ENCODE measurements around the gene SLC35A3. TPM values are rescaled to one million over a fixed set of nuclear protein-coding genes. Genes with fewer than 3 reads are reported as not detected.

The SLC35A3 gene
- total and polyA plus RNA-seq, 9 of the 15 experiments (the other 6 are each of a cell fraction or from before 2014, with no cell fraction given): 3.5 to 21.7 (median 13.2) TPM

DNA sequence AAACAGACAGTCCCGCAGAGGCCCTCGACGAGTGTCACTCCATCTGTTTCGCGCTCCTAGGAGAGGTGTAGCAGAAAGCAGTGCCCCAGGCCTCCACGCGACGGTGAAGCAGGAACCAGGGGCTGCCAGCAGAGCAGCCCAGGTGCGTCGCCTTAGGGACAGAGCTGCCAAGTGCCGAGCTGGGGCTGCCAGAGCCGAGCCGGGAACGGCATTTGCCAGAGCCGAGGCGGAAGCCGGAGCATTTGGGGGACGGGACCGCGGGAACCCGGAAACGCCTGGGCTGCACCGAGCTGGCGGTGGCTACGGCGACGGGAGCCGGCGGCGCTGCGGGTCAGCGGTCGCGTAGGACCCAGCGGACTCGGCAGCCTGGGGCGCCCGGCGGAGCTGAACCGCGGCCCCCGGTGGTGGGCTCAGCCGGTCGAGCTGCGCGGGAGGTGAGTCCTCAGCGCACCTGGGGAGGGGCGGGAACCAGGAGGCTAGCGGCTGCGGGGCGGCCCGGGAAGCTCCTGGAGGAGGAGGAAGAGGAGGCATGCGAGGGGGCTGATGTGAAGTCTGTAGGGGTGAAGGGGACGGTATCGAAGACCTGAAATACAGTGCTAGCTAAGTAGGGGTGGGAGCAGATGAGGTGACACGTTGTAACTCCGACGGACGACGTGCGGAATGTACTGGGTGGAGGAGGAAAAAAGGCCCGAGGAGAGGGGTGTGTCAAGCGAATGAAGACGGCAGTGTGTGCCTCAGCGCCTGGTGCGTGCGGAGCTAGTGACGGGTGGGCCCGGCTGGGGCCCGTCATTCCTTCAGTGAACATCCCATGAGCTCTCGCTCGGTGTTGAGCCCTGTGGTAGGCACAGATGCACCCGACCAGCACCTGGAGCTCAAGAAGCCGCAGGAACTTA is at the start of gene SLC35A3 (continued):
- TF ChIP-seq, protein P1, sequence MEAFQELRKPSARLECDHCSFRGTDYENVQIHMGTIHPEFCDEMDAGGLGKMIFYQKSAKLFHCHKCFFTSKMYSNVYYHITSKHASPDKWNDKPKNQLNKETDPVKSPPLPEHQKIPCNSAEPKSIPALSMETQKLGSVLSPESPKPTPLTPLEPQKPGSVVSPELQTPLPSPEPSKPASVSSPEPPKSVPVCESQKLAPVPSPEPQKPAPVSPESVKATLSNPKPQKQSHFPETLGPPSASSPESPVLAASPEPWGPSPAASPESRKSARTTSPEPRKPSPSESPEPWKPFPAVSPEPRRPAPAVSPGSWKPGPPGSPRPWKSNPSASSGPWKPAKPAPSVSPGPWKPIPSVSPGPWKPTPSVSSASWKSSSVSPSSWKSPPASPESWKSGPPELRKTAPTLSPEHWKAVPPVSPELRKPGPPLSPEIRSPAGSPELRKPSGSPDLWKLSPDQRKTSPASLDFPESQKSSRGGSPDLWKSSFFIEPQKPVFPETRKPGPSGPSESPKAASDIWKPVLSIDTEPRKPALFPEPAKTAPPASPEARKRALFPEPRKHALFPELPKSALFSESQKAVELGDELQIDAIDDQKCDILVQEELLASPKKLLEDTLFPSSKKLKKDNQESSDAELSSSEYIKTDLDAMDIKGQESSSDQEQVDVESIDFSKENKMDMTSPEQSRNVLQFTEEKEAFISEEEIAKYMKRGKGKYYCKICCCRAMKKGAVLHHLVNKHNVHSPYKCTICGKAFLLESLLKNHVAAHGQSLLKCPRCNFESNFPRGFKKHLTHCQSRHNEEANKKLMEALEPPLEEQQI (IDR thresholded peaks at IDR 0.05): peak; percentile 74
- TF ChIP-seq, protein P2, sequence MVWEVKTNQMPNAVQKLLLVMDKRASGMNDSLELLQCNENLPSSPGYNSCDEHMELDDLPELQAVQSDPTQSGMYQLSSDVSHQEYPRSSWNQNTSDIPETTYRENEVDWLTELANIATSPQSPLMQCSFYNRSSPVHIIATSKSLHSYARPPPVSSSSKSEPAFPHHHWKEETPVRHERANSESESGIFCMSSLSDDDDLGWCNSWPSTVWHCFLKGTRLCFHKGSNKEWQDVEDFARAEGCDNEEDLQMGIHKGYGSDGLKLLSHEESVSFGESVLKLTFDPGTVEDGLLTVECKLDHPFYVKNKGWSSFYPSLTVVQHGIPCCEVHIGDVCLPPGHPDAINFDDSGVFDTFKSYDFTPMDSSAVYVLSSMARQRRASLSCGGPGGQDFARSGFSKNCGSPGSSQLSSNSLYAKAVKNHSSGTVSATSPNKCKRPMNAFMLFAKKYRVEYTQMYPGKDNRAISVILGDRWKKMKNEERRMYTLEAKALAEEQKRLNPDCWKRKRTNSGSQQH (CRISPR knock-in tag; IDR thresholded peaks at IDR 0.05): peak; percentile 45; the same call in 1 of the 2 replicates
- no peak for TF ChIP-seq IFI16 (CRISPR knock-in tag; IDR thresholded peaks at IDR 0.05)
- 0 out of 2 replicates have a peak, but pooled peaks have one; percentile 67 for TF ChIP-seq ZNF431 (CRISPR knock-in tag; IDR thresholded peaks at IDR 0.05)
- TF ChIP-seq RB1 (IDR thresholded peaks at IDR 0.05; ENCODE audit: low read depth): peak; percentile 96
- TF ChIP-seq NCOA6 (IDR thresholded peaks at IDR 0.05): no peak; the same call in 1 of the 2 replicates
- TF ChIP-seq CEBPB (tag; IDR thresholded peaks at IDR 0.05): no peak
- TF ChIP-seq U2AF1 (optimal IDR thresholded peaks at IDR 0.05; ENCODE audit: low read depth, low read length): peak; percentile 81
- 0 out of 2 replicates have a peak, but pooled peaks have one; percentile 42 for TF ChIP-seq CHD2 (IDR thresholded peaks at IDR 0.05; ENCODE audit: low read depth, low read length)
- TF ChIP-seq, protein P3, sequence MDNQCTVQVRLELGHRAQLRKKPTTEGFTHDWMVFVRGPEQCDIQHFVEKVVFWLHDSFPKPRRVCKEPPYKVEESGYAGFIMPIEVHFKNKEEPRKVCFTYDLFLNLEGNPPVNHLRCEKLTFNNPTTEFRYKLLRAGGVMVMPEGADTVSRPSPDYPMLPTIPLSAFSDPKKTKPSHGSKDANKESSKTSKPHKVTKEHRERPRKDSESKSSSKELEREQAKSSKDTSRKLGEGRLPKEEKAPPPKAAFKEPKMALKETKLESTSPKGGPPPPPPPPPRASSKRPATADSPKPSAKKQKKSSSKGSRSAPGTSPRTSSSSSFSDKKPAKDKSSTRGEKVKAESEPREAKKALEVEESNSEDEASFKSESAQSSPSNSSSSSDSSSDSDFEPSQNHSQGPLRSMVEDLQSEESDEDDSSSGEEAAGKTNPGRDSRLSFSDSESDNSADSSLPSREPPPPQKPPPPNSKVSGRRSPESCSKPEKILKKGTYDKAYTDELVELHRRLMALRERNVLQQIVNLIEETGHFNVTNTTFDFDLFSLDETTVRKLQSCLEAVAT (IDR thresholded peaks at IDR 0.05): peak; percentile 26 to 52; a peak in 2 of 4 replicates
- peak; percentile 61 for TF ChIP-seq PCBP1 (IDR thresholded peaks at IDR 0.05; ENCODE audit: low read depth, low read length, poor library complexity, severe bottlenecking)
- peak; percentile 62; the same call in 1 of the 2 replicates for TF ChIP-seq POLR2AphosphoS5 (IDR thresholded peaks at IDR 0.05; ENCODE audit: control insufficient read depth, insufficient read depth, low read depth, low read length)
- no peak for TF ChIP-seq NFXL1 (CRISPR knock-in tag; IDR thresholded peaks at IDR 0.05)
- no peak for TF ChIP-seq BACH1 (tag; IDR thresholded peaks at IDR 0.05)
- peak; percentile 46; the same call in 1 of the 2 replicates for TF ChIP-seq ZNF143 (CRISPR knock-in tag; IDR thresholded peaks at IDR 0.05)
- no peak for TF ChIP-seq RBM17 (IDR thresholded peaks at IDR 0.05; ENCODE audit: borderline replicate concordance, low read depth, low read length)
- no peak for TF ChIP-seq ESRRB (CRISPR knock-in tag; IDR thresholded peaks at IDR 0.05; ENCODE audit: borderline replicate concordance)
- no peak for TF ChIP-seq RFX7 (CRISPR knock-in tag; IDR thresholded peaks at IDR 0.05)
- TF ChIP-seq, protein P4, sequence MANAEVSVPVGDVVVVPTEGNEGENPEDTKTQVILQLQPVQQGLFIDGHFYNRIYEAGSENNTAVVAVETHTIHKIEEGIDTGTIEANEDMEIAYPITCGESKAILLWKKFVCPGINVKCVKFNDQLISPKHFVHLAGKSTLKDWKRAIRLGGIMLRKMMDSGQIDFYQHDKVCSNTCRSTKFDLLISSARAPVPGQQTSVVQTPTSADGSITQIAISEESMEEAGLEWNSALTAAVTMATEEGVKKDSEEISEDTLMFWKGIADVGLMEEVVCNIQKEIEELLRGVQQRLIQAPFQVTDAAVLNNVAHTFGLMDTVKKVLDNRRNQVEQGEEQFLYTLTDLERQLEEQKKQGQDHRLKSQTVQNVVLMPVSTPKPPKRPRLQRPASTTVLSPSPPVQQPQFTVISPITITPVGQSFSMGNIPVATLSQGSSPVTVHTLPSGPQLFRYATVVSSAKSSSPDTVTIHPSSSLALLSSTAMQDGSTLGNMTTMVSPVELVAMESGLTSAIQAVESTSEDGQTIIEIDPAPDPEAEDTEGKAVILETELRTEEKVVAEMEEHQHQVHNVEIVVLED (CRISPR knock-in tag; IDR thresholded peaks at IDR 0.05): peak; percentile 69
